ENCODE data around the gene TRIM46.

TRIM46 gene, protein sequence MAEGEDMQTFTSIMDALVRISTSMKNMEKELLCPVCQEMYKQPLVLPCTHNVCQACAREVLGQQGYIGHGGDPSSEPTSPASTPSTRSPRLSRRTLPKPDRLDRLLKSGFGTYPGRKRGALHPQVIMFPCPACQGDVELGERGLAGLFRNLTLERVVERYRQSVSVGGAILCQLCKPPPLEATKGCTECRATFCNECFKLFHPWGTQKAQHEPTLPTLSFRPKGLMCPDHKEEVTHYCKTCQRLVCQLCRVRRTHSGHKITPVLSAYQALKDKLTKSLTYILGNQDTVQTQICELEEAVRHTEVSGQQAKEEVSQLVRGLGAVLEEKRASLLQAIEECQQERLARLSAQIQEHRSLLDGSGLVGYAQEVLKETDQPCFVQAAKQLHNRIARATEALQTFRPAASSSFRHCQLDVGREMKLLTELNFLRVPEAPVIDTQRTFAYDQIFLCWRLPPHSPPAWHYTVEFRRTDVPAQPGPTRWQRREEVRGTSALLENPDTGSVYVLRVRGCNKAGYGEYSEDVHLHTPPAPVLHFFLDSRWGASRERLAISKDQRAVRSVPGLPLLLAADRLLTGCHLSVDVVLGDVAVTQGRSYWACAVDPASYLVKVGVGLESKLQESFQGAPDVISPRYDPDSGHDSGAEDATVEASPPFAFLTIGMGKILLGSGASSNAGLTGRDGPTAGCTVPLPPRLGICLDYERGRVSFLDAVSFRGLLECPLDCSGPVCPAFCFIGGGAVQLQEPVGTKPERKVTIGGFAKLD

DNA sequence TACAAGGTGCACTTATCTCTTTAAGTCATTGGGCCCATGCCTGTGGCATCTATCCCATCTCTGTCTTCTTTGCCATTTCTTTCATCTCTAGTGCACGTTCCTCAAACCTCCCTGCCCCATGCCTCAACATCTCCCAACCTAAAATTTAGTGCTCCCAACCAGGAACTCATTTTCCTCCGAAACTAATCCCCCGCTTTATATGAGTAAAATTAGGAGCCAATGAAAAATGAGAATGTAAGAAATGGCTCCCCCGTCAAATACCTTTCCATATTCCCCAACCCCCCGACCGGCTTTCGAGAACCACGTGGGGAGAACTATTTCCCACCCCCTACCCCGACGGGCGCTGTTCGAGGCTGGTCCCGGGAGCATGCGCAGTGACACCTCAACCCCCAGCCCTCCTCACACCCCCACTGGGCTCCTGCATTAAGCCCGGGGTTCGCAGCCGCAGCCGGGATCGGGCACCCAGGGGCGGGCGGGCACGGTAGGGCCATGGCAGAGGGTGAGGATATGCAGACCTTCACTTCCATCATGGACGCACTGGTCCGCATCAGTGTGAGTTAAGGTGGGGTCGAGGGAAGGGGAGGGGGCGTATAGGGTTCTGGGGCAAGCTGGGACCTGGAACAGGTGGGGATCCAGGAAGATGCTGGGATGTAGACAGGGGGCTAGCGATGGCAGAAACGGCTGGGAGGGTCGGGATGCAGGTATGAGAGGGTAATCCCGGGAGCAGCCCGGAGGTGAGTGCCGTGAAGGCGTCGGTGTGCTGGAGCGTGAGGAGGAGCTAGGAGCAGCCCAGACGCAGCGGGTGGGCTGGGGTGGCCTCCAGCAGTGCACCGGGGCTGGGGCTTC is at the start of gene TRIM46:
TSS of gene TRIM46 (plus strand) at position 372 of the 846 bp plus-strand sequence. CDS start at position 490, 118 bp downstream.
- peak; percentile 84 for DNase-seq

DNA sequence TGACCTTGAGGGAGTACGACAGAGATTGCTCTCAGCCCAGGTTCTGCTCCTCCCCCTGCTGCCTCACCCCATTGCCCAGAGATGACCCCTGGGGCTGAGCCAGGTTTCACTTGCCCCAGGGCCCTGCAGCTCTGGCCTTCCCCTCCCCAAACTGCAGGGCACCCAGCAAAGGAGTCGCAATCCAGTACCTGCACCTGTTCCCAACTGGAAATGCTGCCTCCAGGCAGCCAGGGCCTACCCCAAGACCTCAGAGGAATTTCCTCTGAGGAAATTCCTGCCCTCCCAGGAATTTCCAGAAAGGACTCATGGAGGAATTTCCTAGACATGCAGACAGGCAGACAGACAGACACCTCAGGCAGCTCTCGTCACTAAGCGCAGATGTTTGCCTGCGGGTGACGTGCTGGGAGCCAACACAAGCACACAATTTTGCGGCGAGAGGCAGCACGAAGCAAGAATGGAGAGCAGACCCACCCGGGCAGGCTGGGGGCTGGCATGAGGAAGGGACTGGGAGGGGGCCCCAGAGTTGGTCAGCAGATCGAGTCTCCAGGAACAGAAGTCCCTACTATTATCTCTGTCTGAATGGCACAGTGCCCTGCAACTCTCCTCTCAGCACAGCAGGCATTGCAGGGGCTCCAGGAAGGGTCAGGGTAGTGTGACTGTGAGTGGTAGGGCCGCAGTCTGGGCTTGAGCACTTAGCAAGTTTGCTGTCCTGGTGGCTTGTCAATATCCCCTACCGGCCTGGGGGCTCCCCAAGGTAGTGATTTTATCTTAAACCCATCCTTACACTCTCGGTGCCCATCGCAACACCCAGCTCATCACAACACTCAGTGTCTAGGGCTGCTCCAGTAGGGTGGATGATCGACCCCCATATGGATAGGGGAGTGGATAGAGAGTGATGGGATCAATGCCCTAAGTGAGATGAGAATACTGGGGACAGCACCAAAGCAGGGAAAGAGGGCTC is 48.9 kb upstream of the TRIM46 start:
- no peak for DNase-seq

DNA sequence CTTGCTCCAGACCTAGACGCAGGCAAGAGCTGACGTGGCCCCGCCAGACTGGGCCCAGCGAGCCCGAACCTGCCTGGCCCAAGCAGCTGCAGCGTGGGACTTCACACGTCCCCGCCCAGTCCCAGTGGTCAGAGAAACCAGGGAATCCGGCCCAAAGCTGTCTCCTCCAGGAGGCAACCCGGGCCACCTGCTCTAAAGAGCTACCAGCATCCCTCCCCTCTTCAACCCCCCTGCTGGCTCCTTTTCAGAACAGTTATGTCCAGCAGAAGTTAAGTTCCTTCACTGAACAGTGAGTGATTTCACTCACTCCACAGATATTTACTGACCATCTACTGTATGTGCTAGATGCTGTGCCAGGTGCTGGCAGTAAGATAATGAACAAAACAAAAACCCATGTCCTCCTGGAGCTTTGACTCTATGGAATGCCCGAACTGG is 48.1 kb upstream of the TRIM46 start:
- no peak for DNase-seq

DNA sequence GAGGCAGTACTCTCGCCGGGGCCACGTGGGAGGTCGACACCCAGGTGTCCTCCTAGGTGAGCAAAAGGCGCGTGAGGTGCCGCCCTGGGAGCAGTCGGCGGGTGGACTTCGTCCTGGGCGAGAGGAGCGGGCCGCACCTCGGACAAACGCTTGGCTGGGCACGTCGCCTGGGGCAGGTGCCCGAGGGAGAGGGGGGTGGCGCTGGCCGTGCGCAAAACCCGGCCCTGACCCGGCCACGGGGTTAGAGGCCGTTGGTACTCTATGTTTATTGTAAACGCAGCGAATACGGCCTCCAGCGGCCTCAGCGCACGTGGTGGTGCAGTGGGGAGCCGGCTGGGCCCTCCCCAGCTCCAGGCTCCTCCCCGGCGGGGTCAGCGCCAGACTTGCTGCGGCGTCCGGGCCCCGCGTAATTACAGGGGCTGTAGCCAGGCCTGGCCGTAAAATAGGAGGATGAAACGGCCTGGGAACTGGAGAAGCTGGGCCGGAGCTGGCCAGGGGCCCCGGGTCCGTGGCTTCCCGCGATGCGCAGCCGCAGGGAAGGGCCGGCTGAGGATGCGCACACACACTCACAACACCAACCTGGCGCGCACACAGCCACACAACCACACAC is 47.6 kb upstream of the TRIM46 start:
- DNase-seq: no peak

DNA sequence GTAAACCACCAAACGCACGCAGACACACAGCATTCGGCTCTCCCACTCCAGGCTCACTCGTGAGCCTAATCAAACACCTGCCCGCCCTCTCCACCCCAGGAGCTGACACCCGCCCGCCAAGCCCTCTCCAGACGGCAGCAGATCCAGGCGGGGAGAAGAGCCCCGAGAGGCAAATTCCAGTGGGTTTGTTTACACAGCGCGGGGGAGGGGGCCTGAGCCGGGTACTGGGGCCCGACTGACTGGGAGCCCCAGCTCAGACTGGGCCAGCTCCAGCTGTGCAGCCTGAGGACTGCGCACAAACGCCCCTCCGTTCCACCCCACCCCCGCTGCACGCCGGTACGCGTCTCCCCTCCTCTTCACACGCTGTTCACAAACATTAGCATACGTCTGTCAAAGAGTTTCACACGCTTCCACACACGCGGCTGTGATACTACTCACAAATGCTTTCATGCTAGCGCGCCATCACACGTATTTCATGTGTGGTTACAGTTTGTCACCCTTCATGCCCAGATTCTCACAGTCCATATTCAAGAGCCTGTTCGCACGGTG is 47.0 kb upstream of the TRIM46 start:
- DNase-seq: peak; percentile 81

DNA sequence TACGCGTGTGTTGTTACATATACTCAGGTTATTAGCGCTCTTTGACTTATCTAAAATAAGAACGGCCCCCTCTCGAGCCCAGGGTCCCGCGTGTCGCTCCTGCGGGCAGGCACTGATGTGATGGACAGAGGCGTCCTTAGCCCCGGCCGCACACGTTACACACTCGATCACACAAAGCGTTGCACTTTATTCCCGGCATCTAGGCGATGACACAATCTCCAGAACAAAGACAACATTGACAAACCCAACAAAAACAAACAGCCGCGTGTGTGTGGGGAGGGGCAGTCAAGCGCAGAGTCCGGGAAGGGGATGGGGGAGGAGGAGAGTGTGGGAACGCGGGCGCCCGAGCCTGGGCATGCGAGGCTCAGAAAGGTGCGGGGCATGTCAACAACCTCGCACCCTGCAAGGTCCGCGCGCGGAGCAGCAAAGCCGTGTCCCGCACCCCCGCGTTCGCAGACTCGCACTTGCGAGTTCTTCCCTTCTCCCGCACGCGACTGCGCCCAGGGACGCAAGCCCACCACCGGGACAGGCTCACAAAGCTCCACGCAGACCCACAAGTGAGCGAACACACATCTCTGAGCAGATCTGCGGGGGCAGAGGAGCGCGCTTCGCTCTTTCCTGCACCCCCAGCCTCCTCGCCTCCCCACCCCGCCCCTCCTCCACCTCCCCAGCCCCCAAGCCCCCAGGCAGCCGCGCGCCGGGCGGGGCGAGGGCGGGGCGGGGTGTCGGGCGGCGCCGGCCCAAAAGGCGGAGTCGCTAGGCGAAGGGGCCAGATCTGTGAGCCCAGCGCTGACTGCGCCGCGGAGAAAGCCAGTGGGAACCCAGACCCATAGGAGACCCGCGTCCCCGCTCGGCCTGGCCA is 46.3 kb upstream of the TRIM46 start, which contains the start of gene EFNA1:
TSS of gene EFNA1 (plus strand) at position 772 of the 862 bp plus-strand sequence. CDS start 102 bp downstream, outside the sequence.
- DNase-seq: peak; percentile 54

DNA sequence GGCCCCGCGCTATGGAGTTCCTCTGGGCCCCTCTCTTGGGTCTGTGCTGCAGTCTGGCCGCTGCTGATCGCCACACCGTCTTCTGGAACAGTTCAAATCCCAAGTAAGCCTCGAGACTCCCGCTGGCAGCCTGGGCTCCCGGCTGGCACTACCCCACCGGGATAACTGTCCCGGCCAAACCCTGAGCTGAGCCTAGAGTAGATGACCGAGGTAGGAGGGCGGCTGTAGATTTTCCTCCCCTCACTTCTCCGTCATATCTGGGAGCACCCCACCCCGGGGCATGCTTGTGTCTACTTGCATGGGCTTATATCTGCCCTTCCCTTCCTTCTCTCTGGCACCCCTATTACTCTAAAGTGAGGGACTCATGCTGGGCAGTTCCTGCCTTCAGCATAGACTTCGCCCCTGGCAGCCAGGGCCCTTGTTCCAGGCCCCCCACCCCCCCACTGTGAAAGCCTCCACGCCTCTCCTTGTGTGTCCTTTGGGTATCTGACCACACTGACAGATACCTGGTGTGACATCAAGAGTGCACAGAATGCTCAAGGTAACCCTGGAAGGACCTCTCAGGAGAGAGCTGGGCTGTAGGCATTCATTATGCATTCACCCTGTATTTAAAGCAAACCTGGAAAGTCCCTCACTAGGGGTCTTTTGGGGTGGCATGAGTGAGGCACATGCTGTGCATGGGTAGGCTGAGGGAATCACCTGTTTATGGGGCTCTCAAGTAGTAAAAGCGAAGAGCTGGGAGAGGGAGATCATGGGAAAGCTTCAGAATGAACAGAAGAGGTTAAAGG is 45.5 kb upstream of the TRIM46 start:
- no peak for DNase-seq

DNA sequence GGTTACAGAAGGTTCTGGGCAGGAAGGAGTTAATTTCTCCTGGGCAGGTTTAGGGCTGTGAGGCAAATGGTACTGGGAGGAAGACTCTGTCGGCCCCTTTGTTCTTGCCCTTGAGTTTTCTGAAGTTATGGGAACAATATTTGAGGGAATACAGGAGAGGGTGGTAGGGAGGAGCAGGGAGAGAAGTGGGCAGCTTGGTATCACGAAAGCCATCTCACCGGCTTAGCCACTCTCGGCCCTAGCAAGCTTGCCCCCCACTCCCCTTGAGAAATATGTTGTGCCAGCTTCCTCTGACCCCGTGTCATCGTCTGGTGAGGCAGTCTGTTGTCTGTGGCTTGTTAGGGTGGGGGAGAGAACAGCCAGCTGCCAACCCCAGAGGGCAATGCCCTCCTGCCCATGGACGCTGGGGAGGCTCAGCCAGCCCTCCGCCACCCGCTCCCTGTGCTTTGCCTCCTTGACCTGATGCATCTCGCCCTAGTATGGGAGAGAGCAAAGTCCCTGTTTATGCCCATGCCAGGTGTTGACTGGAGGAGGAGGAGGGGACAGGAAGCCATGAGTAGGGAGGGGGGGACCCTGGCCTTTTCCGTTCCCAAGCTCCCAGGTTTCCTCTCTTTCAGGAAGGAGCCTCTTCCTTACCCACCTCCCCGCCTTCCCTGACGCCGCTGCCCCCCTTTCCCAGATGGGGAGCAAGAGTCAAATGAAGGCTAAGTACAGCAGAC is 44.7 kb upstream of the TRIM46 start:
- DNase-seq: no peak

DNA sequence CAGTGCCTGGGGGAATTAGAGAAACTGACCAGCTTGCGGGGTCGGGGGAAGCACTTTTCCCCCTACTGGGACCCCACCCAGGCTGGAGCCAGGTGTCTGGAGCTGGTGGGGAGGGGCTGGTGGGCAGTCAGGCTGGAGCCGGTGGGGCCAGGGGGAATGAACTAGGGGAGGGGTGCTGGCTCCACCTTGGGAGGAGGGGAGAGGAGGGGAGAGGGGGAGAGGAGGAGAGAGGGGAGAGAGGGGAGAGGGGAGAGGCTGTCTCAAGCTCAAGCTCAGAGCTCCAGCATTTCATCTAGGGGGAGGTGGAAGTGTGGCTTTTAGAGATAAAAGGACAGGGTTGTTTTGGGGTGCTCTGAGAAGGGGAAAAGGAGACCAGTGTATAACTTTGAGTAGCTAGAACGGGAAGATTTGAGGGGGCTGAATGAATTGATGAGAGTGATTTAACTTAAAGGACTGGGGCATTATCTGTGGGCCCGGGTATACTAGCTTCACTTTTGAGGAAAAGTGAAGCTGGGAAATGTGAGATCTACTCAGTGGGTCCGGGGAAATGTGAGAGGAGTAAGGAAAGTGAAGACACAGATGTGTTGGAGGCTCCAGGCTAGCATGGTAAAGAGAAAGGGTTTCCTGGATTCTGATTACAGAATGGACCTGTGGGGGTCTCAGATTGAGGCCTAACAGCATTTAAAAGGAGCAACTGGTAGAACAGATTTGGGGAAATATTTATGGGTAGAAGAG is 43.2 kb upstream of the TRIM46 start:
- DNase-seq: no peak

DNA sequence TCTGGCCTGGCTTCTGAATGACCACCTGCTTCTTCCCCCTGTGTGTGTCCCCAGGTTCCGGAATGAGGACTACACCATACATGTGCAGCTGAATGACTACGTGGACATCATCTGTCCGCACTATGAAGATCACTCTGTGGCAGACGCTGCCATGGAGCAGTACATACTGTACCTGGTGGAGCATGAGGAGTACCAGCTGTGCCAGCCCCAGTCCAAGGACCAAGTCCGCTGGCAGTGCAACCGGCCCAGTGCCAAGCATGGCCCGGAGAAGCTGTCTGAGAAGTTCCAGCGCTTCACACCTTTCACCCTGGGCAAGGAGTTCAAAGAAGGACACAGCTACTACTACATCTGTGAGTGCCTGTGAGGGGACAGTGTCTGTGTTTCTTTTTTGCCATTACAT is 42.4 kb upstream of the TRIM46 start:
- DNase-seq: no peak

DNA sequence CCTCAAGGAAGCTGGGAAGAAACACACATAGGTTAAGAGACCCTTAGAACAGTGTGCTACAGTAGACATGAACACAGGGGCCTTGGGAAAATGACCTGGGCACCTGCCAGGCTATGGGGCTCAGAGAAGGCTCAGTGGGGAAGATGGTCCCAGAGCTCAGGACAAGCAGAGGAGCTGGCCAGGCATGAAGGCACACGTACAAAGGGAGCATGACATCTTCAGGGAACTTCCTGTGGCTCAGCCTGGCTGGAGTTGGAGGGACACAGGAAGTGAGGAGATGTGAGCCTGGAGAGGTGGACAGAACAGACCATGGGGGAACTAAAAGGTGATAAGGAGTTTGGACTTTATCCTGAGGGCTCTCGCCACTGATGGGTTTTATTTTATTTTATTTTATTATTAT is 41.8 kb upstream of the TRIM46 start:
- DNase-seq: no peak

DNA sequence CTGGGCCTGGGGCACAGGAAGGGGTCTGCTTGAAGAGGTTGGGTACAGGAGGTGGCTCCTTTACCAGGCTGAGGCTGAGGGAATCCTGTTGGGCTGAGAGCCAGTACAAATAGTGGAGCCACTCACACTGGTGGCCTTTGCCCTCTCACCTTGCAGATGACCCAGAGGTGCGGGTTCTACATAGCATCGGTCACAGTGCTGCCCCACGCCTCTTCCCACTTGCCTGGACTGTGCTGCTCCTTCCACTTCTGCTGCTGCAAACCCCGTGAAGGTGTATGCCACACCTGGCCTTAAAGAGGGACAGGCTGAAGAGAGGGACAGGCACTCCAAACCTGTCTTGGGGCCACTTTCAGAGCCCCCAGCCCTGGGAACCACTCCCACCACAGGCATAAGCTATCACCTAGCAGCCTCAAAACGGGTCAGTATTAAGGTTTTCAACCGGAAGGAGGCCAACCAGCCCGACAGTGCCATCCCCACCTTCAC is 39.8 kb upstream of the TRIM46 start:
- no peak for DNase-seq

DNA sequence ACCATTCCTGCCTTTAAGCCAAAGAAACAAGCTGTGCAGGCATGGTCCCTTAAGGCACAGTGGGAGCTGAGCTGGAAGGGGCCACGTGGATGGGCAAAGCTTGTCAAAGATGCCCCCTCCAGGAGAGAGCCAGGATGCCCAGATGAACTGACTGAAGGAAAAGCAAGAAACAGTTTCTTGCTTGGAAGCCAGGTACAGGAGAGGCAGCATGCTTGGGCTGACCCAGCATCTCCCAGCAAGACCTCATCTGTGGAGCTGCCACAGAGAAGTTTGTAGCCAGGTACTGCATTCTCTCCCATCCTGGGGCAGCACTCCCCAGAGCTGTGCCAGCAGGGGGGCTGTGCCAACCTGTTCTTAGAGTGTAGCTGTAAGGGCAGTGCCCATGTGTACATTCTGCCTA is 39.3 kb upstream of the TRIM46 start:
- no peak for DNase-seq

DNA sequence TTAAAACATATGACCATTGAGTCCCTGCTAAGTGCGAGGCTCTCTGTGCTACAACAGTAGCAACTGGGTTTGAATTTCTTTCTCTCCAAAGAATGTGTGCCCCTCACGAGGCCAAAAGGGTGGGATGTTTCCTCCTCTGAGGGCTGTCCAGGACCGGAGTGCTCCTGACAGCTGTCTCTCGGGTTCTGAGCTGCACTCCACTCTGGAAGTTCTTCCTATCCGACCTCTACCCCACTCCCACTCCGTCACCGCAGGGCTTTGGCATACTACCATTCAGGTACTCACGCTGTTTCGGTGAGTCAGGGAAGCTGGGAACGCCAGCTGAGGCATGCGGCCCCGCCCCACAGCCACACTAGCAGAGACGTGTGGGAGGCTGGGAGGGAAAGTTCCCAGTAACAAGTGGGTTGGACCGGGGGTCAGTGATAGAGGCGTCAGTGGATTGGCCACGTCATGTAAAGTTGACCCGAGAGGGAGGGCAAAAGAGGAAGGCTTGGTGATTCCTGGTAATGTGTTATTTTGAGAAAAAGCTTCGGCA is 38.7 kb upstream of the TRIM46 start:
- peak; percentile 39 for DNase-seq

DNA sequence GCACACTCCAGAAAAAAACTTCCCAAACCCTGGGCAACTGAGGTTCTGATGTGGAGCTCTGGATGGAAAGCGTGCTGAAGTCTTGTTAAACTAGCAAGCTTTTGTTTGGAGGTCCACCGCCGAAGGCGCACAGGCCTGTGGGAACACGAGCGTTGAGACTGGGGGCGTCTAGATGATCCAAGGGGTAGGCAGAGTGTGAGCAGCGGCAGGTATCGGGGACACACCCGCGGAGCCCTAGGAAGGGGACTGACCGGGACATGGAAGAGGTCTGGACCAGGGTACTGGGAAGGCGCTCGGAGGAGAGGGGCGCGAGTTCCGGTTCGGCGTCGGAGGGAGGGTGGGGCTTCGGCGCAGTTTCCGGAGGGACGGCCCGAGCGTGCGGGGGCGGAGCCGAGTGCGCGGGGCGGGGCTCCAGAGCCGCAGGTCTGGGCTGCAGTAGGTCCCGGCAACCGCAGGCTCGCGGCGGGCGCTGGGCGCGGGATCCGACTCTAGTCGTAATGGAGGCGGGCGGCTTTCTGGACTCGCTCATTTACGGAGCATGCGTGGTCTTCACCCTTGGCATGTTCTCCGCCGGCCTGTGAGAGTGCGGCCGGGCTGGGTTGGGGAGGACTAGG is 38.1 kb upstream of the TRIM46 start, which contains the start of gene SLC50A1:
TSS of gene SLC50A1 (plus strand) at position 438 of the 614 bp plus-strand sequence. CDS start at position 498, 60 bp downstream.
- DNase-seq: peak; percentile 93

DNA sequence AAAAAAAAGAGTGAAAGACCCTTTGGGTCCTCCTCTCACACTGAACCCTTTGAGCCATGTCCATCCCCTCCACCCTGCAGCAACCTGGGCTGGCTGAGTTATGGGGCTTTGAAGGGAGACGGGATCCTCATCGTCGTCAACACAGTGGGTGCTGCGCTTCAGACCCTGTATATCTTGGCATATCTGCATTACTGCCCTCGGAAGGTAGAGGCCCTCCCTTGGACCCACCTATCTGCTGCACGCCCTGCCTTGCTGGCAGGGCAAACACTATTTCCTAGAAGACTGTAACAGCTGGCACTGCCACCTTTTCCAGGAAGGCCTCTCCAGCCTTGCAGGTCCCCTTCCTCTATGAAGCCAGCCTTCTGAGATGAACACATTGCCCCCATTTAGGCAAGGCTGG is 36.9 kb upstream of the TRIM46 start:
- no peak for DNase-seq
